Prostate gland (tissue), 2 donors: Measurements from ENCODE around the gene PCSK6. TPM values are rescaled to one million over a fixed set of nuclear protein-coding genes. Genes with fewer than 3 reads are reported as not detected.

Source experiments
- DNase-seq: peaks from one replicate; pipeline ENCODE4 v3.0.0-alpha.2; 2019; ENCODE audit warnings: low spot score
- H3K27ac ChIP-seq, 2 donors: fragments of 200-600 bp; sonication (generic); 2 replicates each; pipeline ENCODE4 v1.5.1; 2017 to 2019
- H3K27me3 ChIP-seq: fragments of 200-600 bp; sonication (generic); replicated peaks from 2 replicates; pipeline ENCODE4 v1.5.1; 2019; ENCODE audit not compliant: insufficient read depth
- H3K36me3 ChIP-seq, 2 donors: fragments of 200-600 bp; sonication (generic); 1 replicate in 1 of 2; 2 replicates in 1 of 2; pipeline versions ENCODE4 v1.5.1 to v1.8.1; 2017 to 2019
- H3K4me1 ChIP-seq: fragments of 200-600 bp; sonication (generic); replicated peaks from 2 replicates; pipeline ENCODE4 v1.5.1; 2019
- H3K4me3 ChIP-seq, 2 donors: fragments of 200-600 bp; sonication (generic); 2 replicates each; pipeline ENCODE4 v1.5.1; 2017 to 2019
- H3K9me3 ChIP-seq: fragments of 200-600 bp; sonication (generic); 2 replicates; pipeline ENCODE4 v1.5.1; 2017
- CTCF ChIP-seq, 4 experiments: fragments of 200-600 bp in 2 of 4; fragments of 450-650 bp in 2 of 4; sonication (generic) in 2 of 4; IDR thresholded peaks; 1 replicate in 3 of 4; 2 replicates in 1 of 4; pipeline ENCODE4 v1.5.1; 2016 to 2019; ENCODE audit warnings: antibody characterized with exemption in 4 of 4, mild to moderate bottlenecking in 2 of 4, moderate library complexity in 2 of 4
- POLR2A ChIP-seq: fragments of 450-650 bp; IDR thresholded peaks from one replicate; pipeline ENCODE4 v1.6.1; 2016; ENCODE audit warnings: antibody characterized with exemption, mild to moderate bottlenecking
- POLR2AphosphoS5 ChIP-seq: sonication (generic); formaldehyde crosslinking; IDR thresholded peaks from one replicate; pipeline ENCODE4 v1.6.1; 2017; ENCODE audit warnings: antibody characterized with exemption
- WGBS: methylation state at CpG from one replicate; pipeline ENCODE4 v1.1.5; 2018; 5-methylcytosine and 5-hydroxymethylcytosine counted together
- intact Hi-C: fragments of 100-400 bp; cut with DNase I; formaldehyde crosslinking; loops from one replicate; pipeline ENCODE4 v1.14.2; 2022
- total RNA-seq, 2 donors: library from RNA; depleted of rRNA; stranded (reverse); fragments of >200 nt; gene quantifications; one replicate each; pipeline ENCODE4 v1.1.0, GENCODE V29; 2016

The PCSK6 gene
- total RNA-seq, 2 donors from 2014 or later, result 4.4 to 84.1 TPM

DNA sequence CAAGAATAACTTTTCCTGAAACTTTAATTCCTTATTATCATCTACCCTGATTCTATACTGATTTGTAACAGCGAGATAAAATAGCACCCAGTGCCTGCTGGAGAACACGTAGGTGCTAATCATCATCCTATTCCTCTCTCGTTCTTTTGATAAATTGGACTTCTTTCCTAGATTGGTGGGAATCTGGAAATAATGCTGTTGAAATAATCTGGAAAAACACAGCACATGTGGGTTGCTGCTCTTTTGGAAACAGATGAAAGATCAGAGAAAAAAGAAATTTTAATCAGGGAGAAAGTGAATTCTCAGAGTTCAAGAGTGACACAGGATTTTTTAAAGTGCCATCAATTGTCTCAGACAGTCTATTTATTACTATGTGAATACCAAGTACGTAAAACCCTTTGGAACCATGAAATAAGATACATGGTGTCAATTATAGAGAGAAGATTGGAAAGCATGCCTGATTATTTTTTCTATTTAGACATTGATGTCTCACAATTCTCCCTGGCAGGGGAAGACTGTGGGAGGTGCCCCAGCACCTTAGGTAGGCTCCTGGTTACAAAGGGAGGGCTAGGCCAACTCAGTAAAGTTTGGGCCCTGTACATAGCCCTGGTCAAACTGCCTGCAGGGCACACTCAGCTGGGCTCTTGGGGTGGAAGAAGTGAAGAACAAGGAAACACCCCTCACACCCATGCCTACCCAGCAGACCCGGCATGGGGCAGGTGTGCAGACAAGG, 134.4 kb downstream of the PCSK6 start:
- no peaks in the 10 kb centered on the region for H3K4me1 ChIP-seq
- no peak overlapping the region for H3K4me3 ChIP-seq
- no peaks in the 10 kb centered on the region for H3K9me3 ChIP-seq
- intact Hi-C loops, result no loop called here
- no peak overlapping the region for H3K27ac ChIP-seq
- no peak for DNase-seq
- 82% methylated on average over 5 of the region's 5 CpGs for WGBS
- TF ChIP-seq POLR2AphosphoS5 (no peak), CTCF (IDR thresholded peaks at IDR 0.05) (no peak), POLR2A (no peak)
- no peaks in the 10 kb centered on the region for H3K27me3 ChIP-seq
- no peaks in the 10 kb centered on the region for H3K36me3 ChIP-seq

GRCh38 chr15:101353240-101353639, 136.3 kb downstream of the PCSK6 start:
- Histone ChIP-seq H3K27ac (no peak overlapping the region), H3K36me3 (no peaks in the 10 kb centered on the region), H3K4me1 (no peaks in the 10 kb centered on the region), H3K9me3 (no peaks in the 10 kb centered on the region), H3K4me3 (no peak overlapping the region), H3K27me3 (no peaks in the 10 kb centered on the region)
- TF ChIP-seq POLR2A (no peak), POLR2AphosphoS5 (no peak), CTCF (IDR thresholded peaks at IDR 0.05) (no peak)
- intact Hi-C loops, result no loop called here
- WGBS, result 86% methylated on average over 7 of the region's 7 CpGs
- DNase-seq, result no peak

DNA sequence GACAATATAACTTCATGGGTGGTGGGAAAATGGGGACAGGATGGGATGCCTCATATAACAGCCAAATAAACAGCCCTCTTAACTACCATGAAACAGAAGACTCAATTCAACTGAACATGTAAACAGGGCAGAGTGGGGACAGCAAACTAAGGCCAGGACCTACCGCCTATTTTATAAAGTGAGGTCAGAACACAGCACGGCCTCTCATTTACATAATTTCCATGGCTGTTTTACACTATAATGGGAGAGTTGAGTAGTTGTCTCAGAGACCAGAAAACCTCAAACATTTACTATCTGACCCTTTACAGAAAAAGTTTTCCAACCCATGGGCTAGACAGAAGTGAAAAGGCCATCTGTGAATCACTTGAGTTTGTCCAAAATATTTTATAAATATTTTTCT, 137.8 kb downstream of the PCSK6 start:
- no peak for TF ChIP-seq POLR2AphosphoS5
- no peak for TF ChIP-seq CTCF (IDR thresholded peaks at IDR 0.05)
- TF ChIP-seq POLR2A, result no peak
- no peaks in the 10 kb centered on the region for H3K9me3 ChIP-seq
- WGBS, result 74% methylated on average over 2 of the region's 2 CpGs
- H3K4me1 ChIP-seq, result no peaks in the 10 kb centered on the region
- H3K27ac ChIP-seq, result no peak overlapping the region
- intact Hi-C loops, result no loop called here
- DNase-seq, result no peak
- no peak overlapping the region for H3K4me3 ChIP-seq
- H3K27me3 ChIP-seq, result no peaks in the 10 kb centered on the region
- no peaks in the 10 kb centered on the region for H3K36me3 ChIP-seq

DNA sequence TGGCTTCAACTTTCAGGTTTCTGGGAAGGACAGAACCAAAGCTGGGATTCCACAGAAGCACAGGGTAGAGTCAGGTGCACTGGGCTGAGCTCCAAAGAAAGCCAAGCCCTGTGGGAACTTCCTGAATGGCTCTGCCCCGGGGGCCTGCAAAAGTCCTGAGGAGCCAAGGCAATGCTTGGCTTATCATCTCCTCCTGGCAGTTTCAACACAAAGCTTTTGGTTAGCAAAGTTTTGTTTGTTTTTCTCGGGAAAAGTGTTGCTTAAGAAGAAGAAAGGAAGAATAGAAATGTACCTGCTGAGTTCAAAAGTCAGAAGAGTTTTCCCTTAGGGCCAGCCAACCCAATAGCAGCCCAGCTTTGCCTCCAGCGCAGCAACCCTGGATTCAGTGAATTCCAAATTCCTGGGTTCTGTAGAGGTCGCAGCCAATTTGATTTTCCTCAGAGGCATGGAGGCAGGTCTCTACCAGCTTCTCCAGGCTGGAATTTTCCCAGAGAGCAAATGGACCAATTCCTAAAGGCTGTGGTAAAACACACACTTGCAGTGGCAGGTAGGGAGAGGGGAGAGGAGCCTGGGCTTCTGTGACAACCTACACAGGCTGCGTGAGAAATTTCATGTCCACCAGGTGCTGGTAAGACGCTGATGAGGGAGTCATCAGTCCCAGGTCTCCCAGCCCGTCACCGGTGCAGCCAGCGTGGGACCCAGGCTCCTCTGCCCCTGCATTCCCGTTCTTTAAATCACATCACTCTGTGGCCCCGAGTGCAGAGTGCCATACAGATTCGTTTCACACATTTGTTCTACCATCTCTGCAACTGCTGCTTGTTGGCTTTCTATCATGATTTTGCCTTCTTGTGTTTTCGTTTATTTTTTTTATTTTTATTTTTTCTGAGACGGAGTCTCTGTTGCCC, 140.2 kb downstream of the PCSK6 start:
- intact Hi-C loops, result no loop called here
- TF ChIP-seq POLR2AphosphoS5 (peak; percentile 66), CTCF (IDR thresholded peaks at IDR 0.05) (no peak)
- H3K27ac ChIP-seq, result no peak overlapping the region
- no peaks in the 10 kb centered on the region for H3K9me3 ChIP-seq
- no peak overlapping the region for H3K4me3 ChIP-seq
- H3K4me1 ChIP-seq, result no peaks in the 10 kb centered on the region
- no peaks in the 10 kb centered on the region for H3K36me3 ChIP-seq
- peak; percentile 83 for DNase-seq
- no peaks in the 10 kb centered on the region for H3K27me3 ChIP-seq
- WGBS, result 53% methylated on average over 14 of the region's 14 CpGs
